Right ventricle myocardium inferior (tissue), 1 donor: ENCODE results near the gene RARA. TPM values are rescaled to one million over a fixed set of nuclear protein-coding genes. Genes with fewer than 3 reads are reported as not detected.
"Not testable (repeated sequence)": the region's sequence is repeated elsewhere in the genome, so short reads cannot be mapped to it uniquely, and the experiment has no call there.

Experiments used
- ATAC-seq: fragments of 200-7000 bp; cut with Tn5 transposase; one replicate; pipeline ENCODE4 v1.9.1; 2020; ENCODE audit warnings: mild to moderate bottlenecking, moderate library complexity
- DNase-seq: peaks from one replicate; pipeline ENCODE4 v3.0.0; 2021; ENCODE audit errors: missing footprints
- intact Hi-C: fragments of 100-400 bp; cut with DNase I; formaldehyde crosslinking; loops from one replicate; pipeline ENCODE4 v1.11.0; 2022
- total RNA-seq: library from RNA; stranded (reverse); fragmentation: NEBNext Ultra II Directional; extraction: Animal tissue kit (Norgen Biotek cat#: 25700); gene quantifications from one replicate; pipeline ENCODE4 v1.2.1, GENCODE V29; 2021
- donor health status: DM: no; HTN: yes; CAD: no; lungs with severe emphysema.

Gene RARA
- total RNA-seq, 1 donor from 2014 or later = 17.9 TPM

DNA sequence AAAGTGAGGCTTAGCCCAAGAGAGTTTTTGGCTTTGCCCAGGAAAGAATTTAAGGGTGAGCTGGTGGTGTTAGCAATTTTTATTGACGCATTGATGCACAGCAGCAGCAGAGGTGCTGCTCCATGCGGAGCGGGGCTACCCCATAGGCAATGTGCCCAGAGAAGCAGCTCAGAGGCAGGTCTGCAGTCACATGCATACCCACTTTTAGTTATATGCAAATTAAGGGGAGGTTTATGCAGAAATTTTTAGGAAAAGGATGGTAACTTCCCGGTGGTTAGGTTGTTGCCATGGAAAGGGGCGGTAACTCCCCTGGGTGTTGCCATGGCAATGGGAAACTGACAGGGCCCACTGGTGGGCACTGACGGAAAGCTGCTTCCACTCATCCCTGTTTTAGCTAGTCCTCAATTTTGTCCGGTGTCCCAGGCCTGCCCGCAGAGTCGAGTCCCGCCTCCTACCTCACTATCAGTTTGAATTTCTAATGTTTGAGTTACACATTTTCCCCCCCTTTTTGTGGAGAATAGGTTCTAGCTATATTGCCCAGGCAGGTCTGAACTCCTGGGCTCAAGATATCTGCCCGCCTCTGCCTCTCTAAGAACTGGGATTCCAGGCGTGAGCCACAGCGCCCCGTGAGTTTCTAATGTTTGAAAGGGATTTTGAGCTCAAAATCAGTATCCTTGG lies 66.0 kb downstream of the RARA start:
- DNase-seq (no peak), ATAC-seq (no peak)
- intact Hi-C loops = no loop called here

DNA sequence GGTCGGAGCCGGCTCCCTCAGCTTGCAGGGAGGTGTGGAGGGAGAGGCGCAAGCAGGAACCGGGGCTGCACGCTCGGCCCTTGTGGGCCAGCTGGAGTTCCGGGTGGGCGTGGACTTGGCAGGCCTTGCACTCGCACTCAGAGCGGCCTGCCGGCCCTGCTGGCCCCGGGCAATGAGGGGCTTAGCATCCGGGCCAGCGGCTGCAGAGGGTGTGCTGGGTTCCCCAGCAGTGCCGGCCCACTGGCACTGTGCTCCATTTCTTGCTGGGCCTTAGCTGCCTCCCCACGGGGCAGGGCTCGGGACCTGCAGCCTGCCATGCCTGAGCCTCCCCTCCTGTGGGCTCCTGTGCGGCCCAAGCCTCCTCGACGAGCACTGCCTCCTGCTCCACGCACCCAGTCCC lies 66.8 kb downstream of the RARA start:
- intact Hi-C loops, ATAC-seq, DNase-seq: not testable (repeated sequence)

GRCh38 chr17:40376541-40376940 lies 67.6 kb downstream of the RARA start:
- ATAC-seq, DNase-seq, intact Hi-C loops: not testable (repeated sequence)

GRCh38 chr17:40377832-40378231 lies 68.9 kb downstream of the RARA start:
- DNase-seq (no peak), ATAC-seq (no peak)
- intact Hi-C loops = no loop called here

DNA sequence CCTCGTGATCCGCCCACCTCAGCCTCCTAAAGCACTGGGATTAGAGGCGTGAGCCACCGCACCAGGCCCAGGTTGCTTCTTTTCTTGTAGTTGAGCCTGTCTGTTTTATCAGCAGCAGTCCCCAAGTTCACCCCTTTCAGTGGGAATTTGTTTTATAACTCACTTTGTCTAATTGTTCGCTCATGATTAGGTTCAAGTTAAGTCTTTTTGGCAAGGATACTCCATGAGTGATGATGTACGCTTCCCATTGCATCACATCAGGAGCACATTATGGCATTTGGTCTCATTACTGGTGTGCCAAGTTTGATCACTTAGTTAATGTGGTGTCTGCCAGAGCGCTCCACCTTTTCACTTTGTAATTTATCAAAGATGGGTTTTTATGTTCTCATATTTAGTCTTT lies 70.0 kb downstream of the RARA start:
- ATAC-seq = no peak
- no peak for DNase-seq
- intact Hi-C loops = no loop called here

DNA sequence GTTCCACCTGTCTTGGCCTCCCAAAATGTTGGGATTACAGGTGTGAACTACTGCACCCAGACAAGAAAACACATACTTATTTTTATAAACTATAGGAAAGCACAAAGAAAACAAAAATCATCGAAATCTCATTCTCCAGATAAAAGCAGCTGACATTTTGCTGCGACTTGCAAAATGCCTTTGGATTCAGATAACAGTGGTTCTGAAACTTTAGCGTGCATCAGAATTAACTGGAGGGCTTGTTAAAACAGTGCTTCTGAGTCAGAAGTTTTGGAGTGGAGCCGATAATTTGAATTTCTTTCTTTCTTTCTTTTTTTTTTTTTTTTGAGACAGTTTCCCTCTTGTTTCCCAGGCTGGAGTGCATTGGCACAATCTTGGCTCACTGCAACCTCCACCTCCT lies 73.3 kb downstream of the RARA start:
- intact Hi-C loops = no loop called here
- DNase-seq (no peak), ATAC-seq (no peak)

DNA sequence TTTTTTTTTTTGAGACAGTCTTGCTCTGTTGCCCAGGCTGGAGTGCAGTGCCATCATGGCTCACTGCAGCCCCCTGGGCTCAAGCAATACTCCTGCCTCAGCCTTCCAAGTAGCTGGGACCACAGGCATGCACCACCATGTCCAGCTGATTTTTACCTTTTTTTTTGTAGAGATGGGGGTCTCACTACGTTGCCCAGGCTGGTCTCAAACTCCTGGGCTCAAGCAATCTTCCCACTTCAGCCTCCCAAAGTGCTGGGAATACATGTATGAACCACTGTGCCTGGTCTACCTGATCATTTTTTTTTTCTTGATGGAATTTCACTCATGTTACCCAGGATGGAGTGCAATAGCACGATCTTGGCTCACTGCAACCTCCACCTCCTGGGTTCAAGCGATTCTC lies 77.6 kb downstream of the RARA start:
- DNase-seq, ATAC-seq, intact Hi-C loops: not testable (repeated sequence)

- no peak for DNase-seq
- peak; percentile 28 for ATAC-seq
- intact Hi-C loops = loop anchor here (1.0 to 5.0 kb wide), 4 partner anchors 42 to 161 kb away; partner anchors contain the start of gene IGFBP4
These were observed 90.2 kb downstream of the RARA start for GRCh38 chr17:40399185-40399584.

GRCh38 chr17:40402668-40403067 lies 93.7 kb downstream of the RARA start:
- intact Hi-C loops = no loop called here
- no peak for ATAC-seq

DNA sequence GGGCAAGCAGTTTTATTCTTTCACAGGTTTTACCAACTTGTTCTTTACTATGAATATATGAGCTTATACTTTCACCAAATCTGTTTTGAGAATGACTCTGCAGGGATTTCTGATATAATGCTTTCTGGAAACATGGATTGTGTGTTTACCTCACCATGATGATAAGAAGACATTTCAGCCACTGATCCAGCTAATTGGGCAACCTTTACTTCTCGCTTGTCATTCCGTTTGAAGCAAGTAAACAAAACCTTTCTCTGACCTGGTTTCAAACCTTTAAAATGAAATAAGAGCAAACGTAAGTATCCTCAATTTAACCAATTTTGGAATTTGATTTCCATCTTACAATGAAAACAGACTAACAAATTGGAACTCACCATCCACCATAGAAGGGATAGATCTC lies 95.0 kb downstream of the RARA start:
- no peak for DNase-seq
- ATAC-seq = no peak
- intact Hi-C loops = no loop called here

More at GRCh38 chr17:40402668-40403067, 93.7 kb downstream of the RARA start:
- DNase-seq = no peak

Other genes starting within 250 kb of the RARA start
- gene THRA, start 246.2 kb upstream of the RARA start, total RNA-seq = 88.3 TPM
- gene NR1D1, start 208.6 kb upstream of the RARA start, total RNA-seq = 24.9 TPM
- 51.4 TPM for gene MSL1, start 187.2 kb upstream of the RARA start, total RNA-seq
- 49.1 TPM for gene CASC3, start 168.6 kb upstream of the RARA start, total RNA-seq
- 2.1 TPM for gene RAPGEFL1, start 131.7 kb upstream of the RARA start, total RNA-seq
- 12.3 TPM for gene WIPF2, start 89.9 kb upstream of the RARA start, total RNA-seq
- 1.9 TPM for gene CDC6, start 21.3 kb upstream of the RARA start, total RNA-seq
- gene GJD3, start 55.6 kb downstream of the RARA start, total RNA-seq = 0.92 TPM
- gene TOP2A, start 108.7 kb downstream of the RARA start, total RNA-seq = 3.0 TPM
- 228 TPM for gene IGFBP4, start 134.3 kb downstream of the RARA start, total RNA-seq
- not detected for gene TNS4, start 192.4 kb downstream of the RARA start, total RNA-seq